T-helper 9 cell (primary cell): Measurements from ENCODE around the gene GIPC1.
A peak's percentile ranks its signal among the peaks of the same experiment; 100 is the strongest.
"Not testable (repeated sequence)": the region's sequence is repeated elsewhere in the genome, so short reads cannot be mapped to it uniquely, and the experiment has no call there.

Source experiments
- DNase-seq: peaks from one replicate; pipeline ENCODE4 v3.0.0-alpha.2; 2020

The GIPC1 gene

GRCh38 chr19:14467391-14467790 is 28.5 kb downstream of the GIPC1 start:
- DNase-seq, result no peak

GRCh38 chr19:14463747-14464146 is 32.2 kb downstream of the GIPC1 start:
- DNase-seq, result no peak

GRCh38 chr19:14462401-14462800 is 33.5 kb downstream of the GIPC1 start:
- not testable (repeated sequence) for DNase-seq

- DNase-seq, result no peak
These were observed 35.0 kb downstream of the GIPC1 start for GRCh38 chr19:14460935-14461334.

- no peak for DNase-seq
These were observed 36.2 kb downstream of the GIPC1 start for GRCh38 chr19:14459703-14460102.

- not testable (repeated sequence) for DNase-seq
These were observed 43.6 kb downstream of the GIPC1 start for GRCh38 chr19:14452303-14452702.

GRCh38 chr19:14450876-14451275 is 45.1 kb downstream of the GIPC1 start:
- DNase-seq, result no peak

- peak; percentile 31 for DNase-seq
These were observed 45.6 kb downstream of the GIPC1 start for GRCh38 chr19:14450168-14450874.

- no peak for DNase-seq
These were observed 46.6 kb downstream of the GIPC1 start for GRCh38 chr19:14449321-14449720.

- no peak for DNase-seq
These were observed 49.4 kb downstream of the GIPC1 start for GRCh38 chr19:14446336-14447036.

- DNase-seq, result no peak
These were observed 52.2 kb downstream of the GIPC1 start for GRCh38 chr19:14443632-14444216.

- DNase-seq, result no peak
These were observed 52.9 kb downstream of the GIPC1 start for GRCh38 chr19:14442891-14443631.

GRCh38 chr19:14441041-14441938 is 54.6 kb downstream of the GIPC1 start:
- no peak for DNase-seq

- DNase-seq, result peak; percentile 63
These were observed 55.9 kb downstream of the GIPC1 start for GRCh38 chr19:14440049-14440448.

- DNase-seq, result no peak
These were observed 56.9 kb downstream of the GIPC1 start for GRCh38 chr19:14439014-14439413.

GRCh38 chr19:14437578-14438140 is 58.3 kb downstream of the GIPC1 start:
- no peak for DNase-seq

- no peak for DNase-seq
These were observed 60.4 kb downstream of the GIPC1 start for GRCh38 chr19:14435320-14436050.

GRCh38 chr19:14434543-14435319 is 61.2 kb downstream of the GIPC1 start:
- DNase-seq, result no peak

- DNase-seq, result peak; percentile 32
These were observed 62.1 kb downstream of the GIPC1 start for GRCh38 chr19:14433554-14434501.
